ENCODE data around the gene LY6G5B.

LY6G5B gene

DNA sequence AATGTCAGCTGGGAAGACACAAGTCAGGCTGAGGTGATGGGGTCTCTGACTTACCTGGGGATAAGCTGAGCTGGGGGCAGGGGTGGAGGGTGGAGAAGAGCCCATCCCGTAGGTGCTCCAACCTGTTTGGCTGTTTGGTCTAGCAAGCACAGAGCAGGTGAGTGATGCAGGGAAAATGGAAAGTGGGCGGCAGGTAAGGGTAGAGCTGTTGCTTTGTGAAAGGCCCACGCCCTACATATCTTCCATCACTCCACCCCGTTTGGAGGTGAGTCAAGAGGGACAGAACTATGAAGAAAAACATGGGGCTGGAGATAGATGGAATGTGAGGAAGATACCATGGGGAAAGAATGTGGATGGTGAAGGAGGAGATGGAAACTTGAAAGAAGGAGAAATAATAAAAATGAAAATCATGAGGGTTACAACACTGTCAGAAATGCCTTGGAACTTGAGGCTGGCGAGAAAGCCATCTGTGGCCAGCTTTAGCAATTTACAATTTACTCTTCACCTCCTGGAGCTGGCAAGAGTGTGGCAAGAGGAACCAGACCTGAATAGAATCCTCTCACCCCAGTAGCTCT is 50.5 kb downstream of the LY6G5B start:
- Histone ChIP-seq H3K4me1 (ENCODE audit: control insufficient read depth, insufficient read depth, low read length) (no peaks in the 10 kb centered on the region), H3K9ac (ENCODE audit: low read length) (no peak overlapping the region), H3K36me3 (ENCODE audit: control insufficient read depth, insufficient read depth, low read length) (no peaks in the 10 kb centered on the region), H3K27ac (ENCODE audit: low read depth, low read length) (no peak overlapping the region), H3K27me3 (ENCODE audit: control insufficient read depth, insufficient read depth, low read length) (no peaks in the 10 kb centered on the region), H3K4me3 (ENCODE audit: low read length) (no peak overlapping the region)

DNA sequence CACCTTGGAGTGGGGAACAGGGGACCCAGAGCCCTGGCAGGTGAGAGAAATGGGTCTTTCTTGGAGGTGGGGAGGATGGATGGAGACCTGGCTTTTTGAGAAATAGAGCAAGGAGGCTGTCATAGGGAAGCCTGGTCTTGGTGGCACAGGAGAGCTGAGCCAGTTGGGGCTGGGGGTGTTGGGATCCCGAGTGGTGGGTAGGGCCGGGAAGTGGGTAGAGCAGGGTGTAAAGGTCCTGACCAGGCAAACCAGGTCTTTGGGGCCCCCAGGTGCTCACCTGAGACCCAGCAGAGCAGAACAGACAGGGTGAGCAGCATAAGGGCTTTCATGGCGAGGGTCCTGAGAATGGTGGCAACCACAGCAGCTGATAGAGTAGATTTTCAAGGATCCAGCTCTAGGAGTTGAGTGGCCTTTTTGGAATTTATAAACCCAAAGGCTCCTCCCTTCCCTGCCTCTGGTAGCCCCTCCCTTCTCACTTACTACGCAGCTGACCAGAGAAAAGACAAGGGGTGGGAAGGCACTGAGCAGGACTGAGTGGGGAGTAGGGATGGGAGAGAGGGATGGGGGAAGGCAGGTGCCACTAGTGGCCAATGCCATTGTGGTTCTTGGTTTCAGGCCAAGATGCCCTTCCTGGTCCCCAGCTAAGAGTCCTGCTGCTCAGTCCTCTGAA is 51.7 kb downstream of the LY6G5B start, which contains the start of gene LY6G6C:
Gene LY6G6C, minus strand, starts transcription at position 396 of the 670 bp plus-strand sequence. Its CDS starts 67 bp downstream, at position 329.
- Histone ChIP-seq H3K27ac (ENCODE audit: low read depth, low read length) (no peak within 1 kb of the TSS), H3K9ac (ENCODE audit: low read length) (no peak within 1 kb of the TSS), H3K36me3 (ENCODE audit: control insufficient read depth, insufficient read depth, low read length) (peaks cover 10% of the 10 kb centered on the region), H3K4me1 (ENCODE audit: control insufficient read depth, insufficient read depth, low read length) (no peaks in the 10 kb centered on the region), H3K27me3 (ENCODE audit: control insufficient read depth, insufficient read depth, low read length) (no peaks in the 10 kb centered on the region), H3K4me3 (ENCODE audit: low read length) (no peak within 1 kb of the TSS)

- no peaks in the 10 kb centered on the region for H3K27me3 ChIP-seq (ENCODE audit: control insufficient read depth, insufficient read depth, low read length)
- H3K36me3 ChIP-seq (ENCODE audit: control insufficient read depth, insufficient read depth, low read length): peaks cover 16% of the 10 kb centered on the region
- H3K4me1 ChIP-seq (ENCODE audit: control insufficient read depth, insufficient read depth, low read length): no peaks in the 10 kb centered on the region
- no peak overlapping the region for H3K27ac ChIP-seq (ENCODE audit: low read depth, low read length)
- no peak overlapping the region for H3K9ac ChIP-seq (ENCODE audit: low read length)
- H3K4me3 ChIP-seq (ENCODE audit: low read length): no peak overlapping the region
These were observed 52.4 kb downstream of the LY6G5B start for GRCh38 chr6:31722173-31722572.
